ENCODE data around the gene DLGAP1. TPM values are rescaled to one million over a fixed set of nuclear protein-coding genes. Genes with fewer than 3 reads are reported as not detected.

The DLGAP1 gene
- total and polyA plus RNA-seq, 4 donors = 0.54 to 11.8 (median 3.1) TPM

- Histone ChIP-seq H3K4me1 (ENCODE audit: control insufficient read depth in 5 of 5, insufficient read depth in 5 of 5, low read length in 5 of 5) (peaks cover 0 to 25% (median 0%) of the 10 kb centered on the region in 5 donors), H3K27me3 (ENCODE audit: control insufficient read depth in 3 of 3, insufficient read depth in 3 of 3, low read length in 2 of 3) (no peaks in the 10 kb centered on the region), H3K27ac (ENCODE audit: low read depth in 1 of 2, low read length in 1 of 2) (no peak overlapping the region), H3K9ac (ENCODE audit: insufficient read depth in 1 of 2, low read length in 2 of 2) (no peak overlapping the region), H3K36me3 (ENCODE audit: control insufficient read depth in 4 of 4, insufficient read depth in 4 of 4, low read length in 4 of 4) (no peaks in the 10 kb centered on the region), H3K4me3 (no peak overlapping the region), H3K9me3 (ENCODE audit: control insufficient read depth in 4 of 4, insufficient read depth in 3 of 4, low read length in 3 of 4) (no peaks in the 10 kb centered on the region)
- WGBS, 2 donors = 75 to 83% methylated on average over 2 of the region's 2 CpGs
- DNase-seq = no peak
- ATAC-seq (ENCODE audit: insufficient read depth, low FRiP score) = no peak
- no peak for TF ChIP-seq CTCF (IDR thresholded peaks at IDR 0.05; ENCODE audit: control extremely low read depth, extremely low read depth)
Observed at GRCh38 chr18:3872641-3873040, 582.5 kb downstream of the DLGAP1 start.

DNA sequence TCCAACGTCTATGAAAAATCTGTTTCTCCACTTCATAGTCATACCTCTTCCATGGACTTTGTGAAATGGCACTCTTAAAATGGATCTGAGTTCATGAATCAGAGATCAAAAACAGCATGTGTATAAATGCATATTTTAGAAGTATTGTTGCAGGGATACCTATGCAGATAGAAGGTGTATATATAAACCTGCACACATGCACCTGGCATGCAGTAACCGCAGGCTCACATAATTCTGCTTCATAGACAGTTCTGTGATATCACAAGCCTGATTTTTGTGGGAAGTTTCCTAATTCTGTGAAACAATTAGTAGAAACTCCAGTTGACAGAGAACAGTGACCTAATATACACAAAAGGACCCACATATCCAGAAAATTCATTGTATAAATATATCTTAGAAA lies 583.4 kb downstream of the DLGAP1 start:
- no peaks in the 10 kb centered on the region for H3K9me3 ChIP-seq (ENCODE audit: control insufficient read depth in 4 of 4, insufficient read depth in 3 of 4, low read length in 3 of 4)
- TF ChIP-seq CTCF (IDR thresholded peaks at IDR 0.05; ENCODE audit: control extremely low read depth, extremely low read depth) = no peak
- no peaks in the 10 kb centered on the region for H3K27me3 ChIP-seq (ENCODE audit: control insufficient read depth in 3 of 3, insufficient read depth in 3 of 3, low read length in 2 of 3)
- H3K4me3 ChIP-seq = no peak overlapping the region
- no peaks in the 10 kb centered on the region for H3K36me3 ChIP-seq (ENCODE audit: control insufficient read depth in 4 of 4, insufficient read depth in 4 of 4, low read length in 4 of 4)
- WGBS, 2 donors = 87 to 88% methylated on average over 2 of the region's 2 CpGs
- no peak for ATAC-seq (ENCODE audit: insufficient read depth, low FRiP score)
- peaks cover 0 to 30% (median 0%) of the 10 kb centered on the region in 5 donors for H3K4me1 ChIP-seq (ENCODE audit: control insufficient read depth in 5 of 5, insufficient read depth in 5 of 5, low read length in 5 of 5)
- H3K9ac ChIP-seq (ENCODE audit: insufficient read depth in 1 of 2, low read length in 2 of 2) = no peak overlapping the region
- H3K27ac ChIP-seq (ENCODE audit: low read depth in 1 of 2, low read length in 1 of 2) = no peak overlapping the region
- DNase-seq = no peak

DNA sequence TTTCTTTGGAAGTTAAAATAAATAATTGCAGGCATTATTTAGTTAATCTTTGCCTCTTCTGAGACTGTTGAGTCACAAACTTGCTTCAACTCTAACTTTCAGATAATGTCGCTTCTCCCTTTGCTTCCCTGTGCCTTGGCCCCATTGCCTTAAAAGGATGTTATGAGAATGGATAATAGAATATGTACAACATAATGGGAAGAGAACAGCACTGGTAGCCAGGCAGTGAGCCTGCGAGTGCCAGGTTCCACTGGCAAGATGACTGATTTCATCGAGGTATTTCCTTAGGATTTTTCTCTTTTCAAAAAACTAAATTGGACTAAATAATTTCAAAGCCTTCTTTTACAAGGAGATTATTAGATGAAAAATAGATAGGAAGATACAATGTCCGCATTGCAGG lies 584.2 kb downstream of the DLGAP1 start:
- Histone ChIP-seq H3K4me1 (ENCODE audit: control insufficient read depth in 5 of 5, insufficient read depth in 5 of 5, low read length in 5 of 5) (peaks cover 0 to 30% (median 0%) of the 10 kb centered on the region in 5 donors), H3K27ac (ENCODE audit: low read depth in 1 of 2, low read length in 1 of 2) (no peak overlapping the region), H3K36me3 (ENCODE audit: control insufficient read depth in 4 of 4, insufficient read depth in 4 of 4, low read length in 4 of 4) (no peaks in the 10 kb centered on the region), H3K9me3 (ENCODE audit: control insufficient read depth in 4 of 4, insufficient read depth in 3 of 4, low read length in 3 of 4) (no peaks in the 10 kb centered on the region), H3K9ac (ENCODE audit: insufficient read depth in 1 of 2, low read length in 2 of 2) (no peak overlapping the region), H3K27me3 (ENCODE audit: control insufficient read depth in 3 of 3, insufficient read depth in 3 of 3, low read length in 2 of 3) (no peaks in the 10 kb centered on the region), H3K4me3 (no peak overlapping the region)
- DNase-seq (no peak), ATAC-seq (ENCODE audit: insufficient read depth, low FRiP score) (no peak)
- TF ChIP-seq CTCF (IDR thresholded peaks at IDR 0.05; ENCODE audit: control extremely low read depth, extremely low read depth) = no peak
- WGBS, 2 donors = 95 to 96% methylated on average over 4 of the region's 4 CpGs

DNA sequence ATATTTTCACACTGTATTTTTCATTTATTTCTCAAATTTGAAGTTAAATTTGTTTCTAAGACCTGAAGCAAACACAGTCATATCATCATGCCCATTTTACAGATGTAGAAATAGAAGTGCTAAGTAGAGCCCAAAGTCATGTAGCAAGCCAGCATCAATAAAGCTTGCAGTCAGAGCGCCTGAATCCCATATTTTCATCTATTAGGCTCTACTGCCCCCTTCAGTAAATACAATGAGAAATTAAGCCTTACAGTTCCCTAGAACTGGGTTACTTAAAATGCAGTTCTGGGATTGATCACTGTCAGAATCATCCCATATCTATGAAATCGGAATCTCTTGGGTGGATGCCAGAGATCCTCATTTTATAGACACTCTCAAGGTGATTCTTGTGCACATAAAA lies 585.3 kb downstream of the DLGAP1 start:
- WGBS, 2 donors = 33 to 35% methylated on average over 2 of the region's 2 CpGs

More for the DNA sequence above, 585.3 kb downstream of the DLGAP1 start:
- Histone ChIP-seq H3K4me1 (ENCODE audit: control insufficient read depth in 5 of 5, insufficient read depth in 5 of 5, low read length in 5 of 5) (peaks cover 0 to 24% (median 0%) of the 10 kb centered on the region in 5 donors), H3K9ac (ENCODE audit: insufficient read depth in 1 of 2, low read length in 2 of 2) (no peak overlapping the region), H3K4me3 (no peak overlapping the region), H3K36me3 (ENCODE audit: control insufficient read depth in 4 of 4, insufficient read depth in 4 of 4, low read length in 4 of 4) (no peaks in the 10 kb centered on the region), H3K27ac (ENCODE audit: low read depth in 1 of 2, low read length in 1 of 2) (no peak overlapping the region), H3K9me3 (ENCODE audit: control insufficient read depth in 4 of 4, insufficient read depth in 3 of 4, low read length in 3 of 4) (no peaks in the 10 kb centered on the region), H3K27me3 (ENCODE audit: control insufficient read depth in 3 of 3, insufficient read depth in 3 of 3, low read length in 2 of 3) (no peaks in the 10 kb centered on the region)
- TF ChIP-seq CTCF (IDR thresholded peaks at IDR 0.05; ENCODE audit: control extremely low read depth, extremely low read depth) = peak; percentile 11
- DNase-seq (peak in 2 of 3 donors; percentile 66 to 72), ATAC-seq (ENCODE audit: insufficient read depth, low FRiP score) (peak; percentile 49)

Data from lung (tissue), 12 donors.